ENCODE results near the gene LYPD6.

DNA sequence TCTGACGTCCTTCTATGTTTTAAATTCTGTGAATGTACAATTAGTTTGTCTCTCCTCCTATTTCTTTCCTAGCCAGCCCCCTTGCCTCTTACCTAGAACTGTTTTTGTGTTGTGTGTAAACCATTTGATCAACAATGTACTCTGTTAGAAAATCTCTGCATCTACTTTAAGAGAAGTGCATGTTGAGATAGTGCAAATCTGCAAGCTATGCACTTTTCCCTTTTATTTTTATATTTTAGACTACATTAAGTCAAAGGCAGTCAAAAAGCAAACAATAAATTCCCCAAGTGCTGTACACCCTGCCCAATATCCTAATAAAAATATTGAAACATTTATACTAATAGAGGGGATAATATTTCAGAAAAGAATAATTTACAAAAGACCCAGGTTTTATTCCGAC, 13.7 kb downstream of the LYPD6 start:
- TF ChIP-seq, protein P1, sequence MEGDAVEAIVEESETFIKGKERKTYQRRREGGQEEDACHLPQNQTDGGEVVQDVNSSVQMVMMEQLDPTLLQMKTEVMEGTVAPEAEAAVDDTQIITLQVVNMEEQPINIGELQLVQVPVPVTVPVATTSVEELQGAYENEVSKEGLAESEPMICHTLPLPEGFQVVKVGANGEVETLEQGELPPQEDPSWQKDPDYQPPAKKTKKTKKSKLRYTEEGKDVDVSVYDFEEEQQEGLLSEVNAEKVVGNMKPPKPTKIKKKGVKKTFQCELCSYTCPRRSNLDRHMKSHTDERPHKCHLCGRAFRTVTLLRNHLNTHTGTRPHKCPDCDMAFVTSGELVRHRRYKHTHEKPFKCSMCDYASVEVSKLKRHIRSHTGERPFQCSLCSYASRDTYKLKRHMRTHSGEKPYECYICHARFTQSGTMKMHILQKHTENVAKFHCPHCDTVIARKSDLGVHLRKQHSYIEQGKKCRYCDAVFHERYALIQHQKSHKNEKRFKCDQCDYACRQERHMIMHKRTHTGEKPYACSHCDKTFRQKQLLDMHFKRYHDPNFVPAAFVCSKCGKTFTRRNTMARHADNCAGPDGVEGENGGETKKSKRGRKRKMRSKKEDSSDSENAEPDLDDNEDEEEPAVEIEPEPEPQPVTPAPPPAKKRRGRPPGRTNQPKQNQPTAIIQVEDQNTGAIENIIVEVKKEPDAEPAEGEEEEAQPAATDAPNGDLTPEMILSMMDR (IDR thresholded peaks at IDR 0.05; ENCODE audit: low read depth, low read length, missing input control), result no peak
- TF ChIP-seq, protein P2, sequence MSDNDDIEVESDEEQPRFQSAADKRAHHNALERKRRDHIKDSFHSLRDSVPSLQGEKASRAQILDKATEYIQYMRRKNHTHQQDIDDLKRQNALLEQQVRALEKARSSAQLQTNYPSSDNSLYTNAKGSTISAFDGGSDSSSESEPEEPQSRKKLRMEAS (IDR thresholded peaks at IDR 0.05), result no peak
- TF ChIP-seq YY1 (IDR thresholded peaks at IDR 0.05) (no peak), SP1 (IDR thresholded peaks at IDR 0.05) (no peak), EGR1 (IDR thresholded peaks at IDR 0.05; ENCODE audit: low read depth in 2 of 2) (no peak), TAF1 (conservative IDR thresholded peaks at IDR 0.05) (no peak), FOXA1 (IDR thresholded peaks at IDR 0.05) (no peak)
- TF ChIP-seq, protein P3, sequence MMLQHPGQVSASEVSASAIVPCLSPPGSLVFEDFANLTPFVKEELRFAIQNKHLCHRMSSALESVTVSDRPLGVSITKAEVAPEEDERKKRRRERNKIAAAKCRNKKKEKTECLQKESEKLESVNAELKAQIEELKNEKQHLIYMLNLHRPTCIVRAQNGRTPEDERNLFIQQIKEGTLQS (IDR thresholded peaks at IDR 0.05), result no peak
- TF ChIP-seq, protein P4, sequence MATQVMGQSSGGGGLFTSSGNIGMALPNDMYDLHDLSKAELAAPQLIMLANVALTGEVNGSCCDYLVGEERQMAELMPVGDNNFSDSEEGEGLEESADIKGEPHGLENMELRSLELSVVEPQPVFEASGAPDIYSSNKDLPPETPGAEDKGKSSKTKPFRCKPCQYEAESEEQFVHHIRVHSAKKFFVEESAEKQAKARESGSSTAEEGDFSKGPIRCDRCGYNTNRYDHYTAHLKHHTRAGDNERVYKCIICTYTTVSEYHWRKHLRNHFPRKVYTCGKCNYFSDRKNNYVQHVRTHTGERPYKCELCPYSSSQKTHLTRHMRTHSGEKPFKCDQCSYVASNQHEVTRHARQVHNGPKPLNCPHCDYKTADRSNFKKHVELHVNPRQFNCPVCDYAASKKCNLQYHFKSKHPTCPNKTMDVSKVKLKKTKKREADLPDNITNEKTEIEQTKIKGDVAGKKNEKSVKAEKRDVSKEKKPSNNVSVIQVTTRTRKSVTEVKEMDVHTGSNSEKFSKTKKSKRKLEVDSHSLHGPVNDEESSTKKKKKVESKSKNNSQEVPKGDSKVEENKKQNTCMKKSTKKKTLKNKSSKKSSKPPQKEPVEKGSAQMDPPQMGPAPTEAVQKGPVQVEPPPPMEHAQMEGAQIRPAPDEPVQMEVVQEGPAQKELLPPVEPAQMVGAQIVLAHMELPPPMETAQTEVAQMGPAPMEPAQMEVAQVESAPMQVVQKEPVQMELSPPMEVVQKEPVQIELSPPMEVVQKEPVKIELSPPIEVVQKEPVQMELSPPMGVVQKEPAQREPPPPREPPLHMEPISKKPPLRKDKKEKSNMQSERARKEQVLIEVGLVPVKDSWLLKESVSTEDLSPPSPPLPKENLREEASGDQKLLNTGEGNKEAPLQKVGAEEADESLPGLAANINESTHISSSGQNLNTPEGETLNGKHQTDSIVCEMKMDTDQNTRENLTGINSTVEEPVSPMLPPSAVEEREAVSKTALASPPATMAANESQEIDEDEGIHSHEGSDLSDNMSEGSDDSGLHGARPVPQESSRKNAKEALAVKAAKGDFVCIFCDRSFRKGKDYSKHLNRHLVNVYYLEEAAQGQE (IDR thresholded peaks at IDR 0.05), result no peak
- TF ChIP-seq, protein P5, sequence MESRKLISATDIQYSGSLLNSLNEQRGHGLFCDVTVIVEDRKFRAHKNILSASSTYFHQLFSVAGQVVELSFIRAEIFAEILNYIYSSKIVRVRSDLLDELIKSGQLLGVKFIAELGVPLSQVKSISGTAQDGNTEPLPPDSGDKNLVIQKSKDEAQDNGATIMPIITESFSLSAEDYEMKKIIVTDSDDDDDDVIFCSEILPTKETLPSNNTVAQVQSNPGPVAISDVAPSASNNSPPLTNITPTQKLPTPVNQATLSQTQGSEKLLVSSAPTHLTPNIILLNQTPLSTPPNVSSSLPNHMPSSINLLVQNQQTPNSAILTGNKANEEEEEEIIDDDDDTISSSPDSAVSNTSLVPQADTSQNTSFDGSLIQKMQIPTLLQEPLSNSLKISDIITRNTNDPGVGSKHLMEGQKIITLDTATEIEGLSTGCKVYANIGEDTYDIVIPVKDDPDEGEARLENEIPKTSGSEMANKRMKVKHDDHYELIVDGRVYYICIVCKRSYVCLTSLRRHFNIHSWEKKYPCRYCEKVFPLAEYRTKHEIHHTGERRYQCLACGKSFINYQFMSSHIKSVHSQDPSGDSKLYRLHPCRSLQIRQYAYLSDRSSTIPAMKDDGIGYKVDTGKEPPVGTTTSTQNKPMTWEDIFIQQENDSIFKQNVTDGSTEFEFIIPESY (IDR thresholded peaks at IDR 0.05), result no peak

Measured in liver (tissue), 3 donors.